GM18868 (cell line): ENCODE measurements around the gene VEGFA.

Experiments
- ATAC-seq: cut with Tn5 transposase; IDR thresholded peaks from one replicate; pipeline ENCODE4 v1.9.1; 2021; ENCODE audit warnings: mild to moderate bottlenecking, moderate library complexity; ENCODE audit not compliant: unreplicated experiment

The VEGFA gene

GRCh38 chr6:43758617-43759050 lies 11.4 kb upstream of the VEGFA start:
- ATAC-seq = no peak

- no peak for ATAC-seq
These were observed 10.7 kb upstream of the VEGFA start for GRCh38 chr6:43759136-43759906.

DNA sequence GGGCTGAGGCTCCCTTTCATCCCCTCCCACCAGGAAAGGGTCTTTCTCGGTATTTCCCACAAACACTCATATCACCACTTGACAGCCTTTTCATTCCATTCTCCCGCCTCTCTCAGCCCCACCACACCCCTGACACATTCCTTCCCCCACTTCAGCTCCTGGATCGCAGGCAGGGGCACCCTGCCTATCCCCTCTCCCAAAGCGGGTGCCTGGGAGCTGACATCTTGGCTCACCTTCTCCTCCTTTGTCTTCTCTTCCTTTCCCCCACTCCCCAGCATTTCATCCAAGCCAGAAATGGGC lies 10.2 kb upstream of the VEGFA start:
- ATAC-seq = no peak

DNA sequence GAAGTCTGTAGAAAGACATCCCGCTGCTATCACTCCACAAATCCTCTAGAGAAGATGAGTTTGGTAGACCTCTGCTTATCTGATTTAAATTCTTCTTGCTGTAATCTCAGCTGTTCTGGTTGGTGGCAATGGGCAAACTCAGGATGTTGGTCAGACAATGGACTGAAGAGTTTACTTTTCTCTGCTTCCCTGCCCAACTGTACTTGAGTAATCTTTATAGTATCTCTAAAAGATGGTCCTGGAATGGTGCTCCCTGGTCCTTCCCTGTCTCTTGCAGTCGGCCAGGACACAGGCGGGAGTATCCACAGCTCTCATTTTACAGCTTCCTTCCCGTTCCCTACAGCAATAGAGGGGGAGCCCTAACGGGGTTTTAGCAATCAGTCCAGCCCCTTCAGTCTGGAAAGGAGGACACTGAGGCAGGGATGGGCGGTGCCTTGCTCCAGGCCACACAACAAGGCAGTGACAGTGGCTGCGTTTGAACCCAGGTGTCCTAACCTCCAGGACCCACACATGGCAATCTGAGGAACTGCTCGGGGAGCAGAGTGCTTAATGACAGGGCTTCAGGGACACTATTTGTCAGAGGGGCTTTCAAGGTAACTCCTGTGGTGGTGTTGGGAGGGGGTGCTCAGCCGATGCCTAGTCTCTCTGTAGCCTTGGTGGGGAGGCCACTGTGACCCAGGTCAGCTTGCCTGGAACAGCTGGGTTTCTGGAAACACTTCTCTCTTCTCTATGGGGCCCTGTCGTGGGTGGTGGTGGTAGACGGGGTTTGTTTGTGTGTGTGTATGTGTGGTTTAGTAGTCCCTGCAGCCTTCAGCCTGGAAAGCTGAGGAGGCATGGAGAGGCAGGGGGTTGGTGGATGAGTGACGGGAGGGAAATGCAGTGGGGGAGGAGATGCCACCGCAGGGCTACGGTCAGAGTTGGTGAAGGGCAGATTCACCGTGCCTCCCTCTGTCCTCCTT lies 9.5 kb upstream of the VEGFA start:
- ATAC-seq = no peak

DNA sequence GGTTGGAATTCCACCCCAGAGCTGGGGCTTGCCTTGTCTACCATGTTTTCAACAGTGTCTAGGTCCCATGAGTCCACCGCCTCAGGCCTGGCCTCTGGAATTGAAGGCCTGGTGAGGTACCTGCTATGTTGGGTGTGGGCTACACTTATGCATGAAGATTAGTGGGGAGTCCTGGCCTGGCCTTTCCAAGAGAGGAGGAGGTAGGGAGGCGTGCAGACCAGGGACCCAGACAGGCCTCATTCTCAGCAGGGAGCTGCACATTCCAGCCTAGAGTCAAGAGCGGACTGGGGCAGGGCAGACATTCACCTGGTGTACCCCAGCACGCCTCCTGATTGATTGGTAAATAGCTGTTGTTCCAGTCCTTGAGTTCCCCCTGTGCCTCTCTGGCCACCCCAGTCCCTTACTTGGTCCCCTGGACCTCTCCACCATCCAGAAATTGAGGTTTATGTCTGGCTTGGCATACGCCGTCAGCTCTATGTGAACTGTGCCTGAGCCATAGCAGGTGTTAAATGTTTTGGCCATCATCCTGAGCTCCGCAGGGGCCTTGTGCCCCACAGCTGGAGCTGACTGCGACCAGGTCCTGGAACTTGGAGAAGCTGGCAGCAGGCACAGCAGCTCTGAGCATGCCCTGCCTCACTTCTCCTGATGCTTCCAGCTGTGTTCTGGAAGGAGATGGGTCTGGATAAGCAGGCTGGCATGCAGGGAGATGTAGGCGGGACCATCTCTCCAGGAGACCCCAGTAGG lies 8.2 kb upstream of the VEGFA start:
- no peak for ATAC-seq

- no peak for ATAC-seq
These were observed 7.6 kb upstream of the VEGFA start for GRCh38 chr6:43762410-43762768.

GRCh38 chr6:43762966-43763695 lies 6.9 kb upstream of the VEGFA start:
- ATAC-seq = no peak

- no peak for ATAC-seq
These were observed 6.0 kb upstream of the VEGFA start for GRCh38 chr6:43763812-43764522.

DNA sequence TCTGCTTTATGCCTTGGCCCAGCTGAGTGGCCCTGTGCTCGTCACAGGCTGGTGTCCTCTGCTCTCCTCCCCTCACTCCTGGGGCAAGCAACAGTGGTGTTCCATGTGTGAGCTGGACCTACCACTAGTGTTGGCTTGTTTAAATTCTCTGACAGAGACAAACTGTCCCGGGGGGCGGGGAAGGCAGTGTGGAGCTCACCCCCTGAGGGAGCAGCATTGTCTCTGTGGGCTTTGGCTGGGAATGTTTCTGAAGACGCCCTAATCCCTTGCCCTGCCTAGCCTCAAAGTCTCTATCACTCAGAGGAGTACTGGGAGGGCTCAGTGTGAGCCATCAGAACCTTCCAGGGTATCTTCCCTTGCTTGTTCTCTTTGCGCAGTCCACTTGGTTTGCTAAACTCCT lies 5.2 kb upstream of the VEGFA start:
- no peak for ATAC-seq

DNA sequence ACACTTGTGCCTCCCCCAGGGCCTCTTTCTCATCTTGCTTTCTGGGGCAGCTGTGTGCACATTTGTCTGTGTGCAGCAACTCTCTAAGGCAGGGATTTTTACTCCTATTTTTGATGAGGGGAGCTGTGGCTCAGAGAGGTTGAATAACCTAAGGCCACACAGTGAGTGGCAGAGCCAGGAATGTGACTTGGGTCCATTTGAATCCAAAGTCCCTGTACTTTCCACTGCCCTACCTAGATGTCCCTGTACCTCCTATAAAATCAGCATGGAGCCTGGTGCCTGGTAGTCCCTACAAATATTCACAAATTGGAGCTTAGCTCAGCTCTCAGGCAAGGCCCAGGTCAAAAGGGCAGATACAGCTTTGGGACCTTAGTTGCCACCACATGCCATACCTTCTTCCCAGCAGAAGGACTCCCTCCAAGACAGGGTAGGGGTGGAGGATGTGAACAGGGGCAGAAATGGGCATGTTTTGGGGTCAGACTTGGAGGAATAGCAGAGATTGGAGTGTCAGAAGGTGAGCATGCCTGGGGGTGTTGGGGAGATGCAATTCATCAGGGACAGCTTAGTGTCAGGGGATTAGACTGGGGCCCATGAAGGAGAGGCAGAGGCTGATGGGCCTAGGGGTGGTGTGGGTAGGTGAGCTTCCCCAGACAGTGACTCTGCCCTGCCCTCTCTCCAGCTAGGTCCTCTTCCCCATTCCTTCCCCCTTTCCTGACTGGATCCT lies 4.1 kb upstream of the VEGFA start:
- no peak for ATAC-seq

DNA sequence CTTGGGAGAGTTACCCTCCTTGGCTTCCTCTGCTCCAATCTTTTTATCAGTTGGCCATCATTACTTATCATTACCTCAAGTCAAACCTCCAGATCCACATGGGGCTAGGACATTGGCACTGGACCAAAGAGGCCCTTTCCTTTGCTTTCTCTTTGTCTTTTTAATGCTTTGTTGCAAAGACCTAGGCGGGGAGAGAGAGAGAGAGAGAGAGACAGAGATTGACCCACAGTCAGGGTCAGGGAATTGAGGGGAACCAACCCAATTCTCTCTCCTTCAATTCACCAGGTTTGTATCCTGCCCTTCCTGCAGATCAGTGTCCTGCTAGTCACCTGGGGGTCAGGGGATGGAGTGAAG lies 3.5 kb upstream of the VEGFA start:
- ATAC-seq = no peak

- no peak for ATAC-seq
These were observed 3.0 kb upstream of the VEGFA start for GRCh38 chr6:43766964-43767461.

GRCh38 chr6:43767553-43768505 lies 2.2 kb upstream of the VEGFA start:
- ATAC-seq = no peak

- no peak for ATAC-seq
These were observed 1.5 kb upstream of the VEGFA start for GRCh38 chr6:43768506-43768860.

DNA sequence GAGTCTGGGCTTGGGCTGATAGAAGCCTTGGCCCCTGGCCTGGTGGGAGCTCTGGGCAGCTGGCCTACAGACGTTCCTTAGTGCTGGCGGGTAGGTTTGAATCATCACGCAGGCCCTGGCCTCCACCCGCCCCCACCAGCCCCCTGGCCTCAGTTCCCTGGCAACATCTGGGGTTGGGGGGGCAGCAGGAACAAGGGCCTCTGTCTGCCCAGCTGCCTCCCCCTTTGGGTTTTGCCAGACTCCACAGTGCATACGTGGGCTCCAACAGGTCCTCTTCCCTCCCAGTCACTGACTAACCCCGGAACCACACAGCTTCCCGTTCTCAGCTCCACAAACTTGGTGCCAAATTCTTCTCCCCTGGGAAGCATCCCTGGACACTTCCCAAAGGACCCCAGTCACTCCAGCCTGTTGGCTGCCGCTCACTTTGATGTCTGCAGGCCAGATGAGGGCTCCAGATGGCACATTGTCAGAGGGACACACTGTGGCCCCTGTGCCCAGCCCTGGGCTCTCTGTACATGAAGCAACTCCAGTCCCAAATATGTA lies 957 bp upstream of the VEGFA start:
- no peak for ATAC-seq

DNA sequence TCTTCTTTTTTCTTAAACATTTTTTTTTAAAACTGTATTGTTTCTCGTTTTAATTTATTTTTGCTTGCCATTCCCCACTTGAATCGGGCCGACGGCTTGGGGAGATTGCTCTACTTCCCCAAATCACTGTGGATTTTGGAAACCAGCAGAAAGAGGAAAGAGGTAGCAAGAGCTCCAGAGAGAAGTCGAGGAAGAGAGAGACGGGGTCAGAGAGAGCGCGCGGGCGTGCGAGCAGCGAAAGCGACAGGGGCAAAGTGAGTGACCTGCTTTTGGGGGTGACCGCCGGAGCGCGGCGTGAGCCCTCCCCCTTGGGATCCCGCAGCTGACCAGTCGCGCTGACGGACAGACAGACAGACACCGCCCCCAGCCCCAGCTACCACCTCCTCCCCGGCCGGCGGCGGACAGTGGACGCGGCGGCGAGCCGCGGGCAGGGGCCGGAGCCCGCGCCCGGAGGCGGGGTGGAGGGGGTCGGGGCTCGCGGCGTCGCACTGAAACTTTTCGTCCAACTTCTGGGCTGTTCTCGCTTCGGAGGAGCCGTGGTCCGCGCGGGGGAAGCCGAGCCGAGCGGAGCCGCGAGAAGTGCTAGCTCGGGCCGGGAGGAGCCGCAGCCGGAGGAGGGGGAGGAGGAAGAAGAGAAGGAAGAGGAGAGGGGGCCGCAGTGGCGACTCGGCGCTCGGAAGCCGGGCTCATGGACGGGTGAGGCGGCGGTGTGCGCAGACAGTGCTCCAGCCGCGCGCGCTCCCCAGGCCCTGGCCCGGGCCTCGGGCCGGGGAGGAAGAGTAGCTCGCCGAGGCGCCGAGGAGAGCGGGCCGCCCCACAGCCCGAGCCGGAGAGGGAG lies 580 bp downstream of the VEGFA start:
- ATAC-seq = no peak

DNA sequence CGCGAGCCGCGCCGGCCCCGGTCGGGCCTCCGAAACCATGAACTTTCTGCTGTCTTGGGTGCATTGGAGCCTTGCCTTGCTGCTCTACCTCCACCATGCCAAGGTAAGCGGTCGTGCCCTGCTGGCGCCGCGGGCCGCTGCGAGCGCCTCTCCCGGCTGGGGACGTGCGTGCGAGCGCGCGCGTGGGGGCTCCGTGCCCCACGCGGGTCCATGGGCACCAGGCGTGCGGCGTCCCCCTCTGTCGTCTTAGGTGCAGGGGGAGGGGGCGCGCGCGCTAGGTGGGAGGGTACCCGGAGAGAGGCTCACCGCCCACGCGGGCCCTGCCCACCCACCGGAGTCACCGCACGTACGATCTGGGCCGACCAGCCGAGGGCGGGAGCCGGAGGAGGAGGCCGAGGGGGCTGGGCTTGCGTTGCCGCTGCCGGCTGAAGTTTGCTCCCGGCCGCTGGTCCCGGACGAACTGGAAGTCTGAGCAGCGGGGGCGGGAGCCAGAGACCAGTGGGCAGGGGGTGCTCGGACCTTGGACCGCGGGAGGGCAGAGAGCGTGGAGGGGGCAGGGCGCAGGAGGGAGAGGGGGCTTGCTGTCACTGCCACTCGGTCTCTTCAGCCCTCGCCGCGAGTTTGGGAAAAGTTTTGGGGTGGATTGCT lies 1.3 kb downstream of the VEGFA start:
- ATAC-seq = no peak
